Astrocyte (in vitro differentiated cells and primary cell): ENCODE measurements around the gene HTN1. TPM values are rescaled to one million over a fixed set of nuclear protein-coding genes. Genes with fewer than 3 reads are reported as not detected.

ENCODE experiments used
- DNase-seq: peaks from one replicate; pipeline ENCODE4 v3.0.0-alpha.2; 2010; ENCODE audit warnings: low read depth
- FAIRE-seq: peaks from 2 replicates; lab custom pipeline; 2011; peaks lifted over from hg19 to GRCh38; lab: Jason Lieb, UNC
- H2AFZ ChIP-seq: 2 replicates; pipeline ENCODE4 v1.6.0; 2012; ENCODE audit warnings: low read depth, low read length, inconsistent platforms
- H3K27ac ChIP-seq: 2 replicates; pipeline ENCODE4 v1.5.1; 2011; ENCODE audit warnings: low read depth, low read length, inconsistent platforms
- H3K27me3 ChIP-seq: 2 replicates; pipeline ENCODE4 v1.6.0; 2011; ENCODE audit warnings: low read length, inconsistent platforms; ENCODE audit not compliant: insufficient read depth
- H3K36me3 ChIP-seq: 2 replicates; pipeline ENCODE4 v1.5.1; 2011; ENCODE audit warnings: low read length, inconsistent platforms; ENCODE audit not compliant: insufficient read depth
- H3K4me1 ChIP-seq: 2 replicates; pipeline ENCODE4 v1.5.1; 2011; ENCODE audit warnings: low read length, inconsistent platforms; ENCODE audit not compliant: insufficient read depth
- H3K4me2 ChIP-seq: 2 replicates; pipeline ENCODE4 v1.6.0; 2012; ENCODE audit warnings: low read length, inconsistent platforms
- H3K4me3 ChIP-seq: 2 replicates; pipeline ENCODE4 v1.5.1; 2011; ENCODE audit warnings: low read depth, mild to moderate bottlenecking, low read length, inconsistent platforms; ENCODE audit not compliant: insufficient read depth
- H3K79me2 ChIP-seq: 2 replicates; pipeline ENCODE4 v1.6.0; 2012; ENCODE audit warnings: mild to moderate bottlenecking, low read length, inconsistent platforms; ENCODE audit not compliant: insufficient read depth
- H3K9ac ChIP-seq: 2 replicates; pipeline ENCODE4 v1.6.0; 2012; ENCODE audit warnings: mild to moderate bottlenecking, low read length, inconsistent platforms
- H3K9me3 ChIP-seq: 2 replicates; pipeline ENCODE4 v1.5.1; 2012; ENCODE audit warnings: low read depth, mild to moderate bottlenecking, low read length, inconsistent platforms; ENCODE audit not compliant: insufficient read depth
- H4K20me1 ChIP-seq: 2 replicates; pipeline ENCODE4 v1.6.0; 2012; ENCODE audit warnings: low read length, inconsistent platforms; ENCODE audit not compliant: insufficient read depth
- H3K27ac Mint-ChIP-seq: one replicate; pipeline ENCODE4 v1.8.0; 2021; ENCODE audit warnings: mild to moderate bottlenecking, mixed read lengths; ENCODE audit not compliant: unreplicated experiment
- H3K27me3 Mint-ChIP-seq: one replicate; pipeline ENCODE4 v1.8.0; 2021; ENCODE audit warnings: low read depth, mixed read lengths; ENCODE audit not compliant: unreplicated experiment
- H3K36me3 Mint-ChIP-seq: one replicate; pipeline ENCODE4 v1.8.0; 2021; ENCODE audit warnings: low read depth, mixed read lengths; ENCODE audit not compliant: unreplicated experiment
- H3K4me1 Mint-ChIP-seq: one replicate; pipeline ENCODE4 v1.8.0; 2021; ENCODE audit warnings: low read depth, mixed read lengths; ENCODE audit not compliant: unreplicated experiment
- H3K4me3 Mint-ChIP-seq: one replicate; pipeline ENCODE4 v1.8.0; 2021; ENCODE audit warnings: mild to moderate bottlenecking, moderate library complexity, mixed read lengths; ENCODE audit not compliant: unreplicated experiment
- H3K9me3 Mint-ChIP-seq: one replicate; pipeline ENCODE4 v1.8.0; 2021; ENCODE audit warnings: mild to moderate bottlenecking, mixed read lengths; ENCODE audit not compliant: unreplicated experiment
- EZH2 ChIP-seq: IDR thresholded peaks from 2 replicates; pipeline ENCODE4 v1.6.1; 2012; ENCODE audit warnings: mild to moderate bottlenecking, low read length, inconsistent platforms; ENCODE audit not compliant: insufficient read depth
- total RNA-seq: library from RNA; stranded (reverse); gene quantifications from 2 replicates; pipeline ENCODE4 v1.2.1, GENCODE V29; 2021
- TF ChIP-seq, protein P1 (sequence below): IDR thresholded peaks from 2 replicates; pipeline ENCODE4 v1.5.1; 2011; ENCODE audit warnings: low read depth, mild to moderate bottlenecking, inconsistent platforms, low read length, moderate library complexity; ENCODE audit not compliant: insufficient read depth

Gene HTN1
- total RNA-seq, 1 donor from 2014 or later, result not detected

DNA sequence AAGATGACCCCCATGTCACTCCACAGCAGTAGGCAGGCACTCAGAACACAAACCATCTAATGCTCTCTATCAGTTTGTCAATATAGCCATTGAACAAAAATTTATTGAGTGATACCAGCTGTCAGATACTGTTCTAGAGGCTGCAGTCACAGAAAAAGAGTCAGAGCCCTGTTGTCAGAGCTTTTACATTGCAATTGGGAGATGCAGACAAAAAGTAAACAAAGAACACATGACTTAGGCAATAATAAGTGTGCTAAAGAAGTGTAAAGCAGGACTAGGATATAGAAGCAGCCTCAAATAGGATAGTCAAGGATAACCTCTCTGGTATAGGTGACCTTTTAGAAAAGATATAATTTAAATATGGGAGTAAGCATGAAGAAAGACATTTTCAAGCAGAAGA lies 8.9 kb downstream of the HTN1 start:
- Histone ChIP-seq H3K9me3 (no peaks in the 10 kb centered on the region), H3K4me3 (no peak overlapping the region), H3K27me3 (no peaks in the 10 kb centered on the region), H4K20me1 (no peaks in the 10 kb centered on the region), H3K4me2 (no peak overlapping the region), H3K27ac (no peak overlapping the region), H3K36me3 (no peaks in the 10 kb centered on the region), H2AFZ (no peak overlapping the region), H3K9ac (no peak overlapping the region), H3K4me1 (no peaks in the 10 kb centered on the region), H3K79me2 (no peaks in the 10 kb centered on the region)
- Mint-ChIP-seq H3K36me3 (no peaks in the 10 kb centered on the region), H3K27ac (no peak overlapping the region), H3K4me1 (peaks cover 4% of the 10 kb centered on the region), H3K4me3 (no peak overlapping the region), H3K9me3 (peaks cover 5% of the 10 kb centered on the region), H3K27me3 (no peaks in the 10 kb centered on the region)
- TF ChIP-seq, protein P1, sequence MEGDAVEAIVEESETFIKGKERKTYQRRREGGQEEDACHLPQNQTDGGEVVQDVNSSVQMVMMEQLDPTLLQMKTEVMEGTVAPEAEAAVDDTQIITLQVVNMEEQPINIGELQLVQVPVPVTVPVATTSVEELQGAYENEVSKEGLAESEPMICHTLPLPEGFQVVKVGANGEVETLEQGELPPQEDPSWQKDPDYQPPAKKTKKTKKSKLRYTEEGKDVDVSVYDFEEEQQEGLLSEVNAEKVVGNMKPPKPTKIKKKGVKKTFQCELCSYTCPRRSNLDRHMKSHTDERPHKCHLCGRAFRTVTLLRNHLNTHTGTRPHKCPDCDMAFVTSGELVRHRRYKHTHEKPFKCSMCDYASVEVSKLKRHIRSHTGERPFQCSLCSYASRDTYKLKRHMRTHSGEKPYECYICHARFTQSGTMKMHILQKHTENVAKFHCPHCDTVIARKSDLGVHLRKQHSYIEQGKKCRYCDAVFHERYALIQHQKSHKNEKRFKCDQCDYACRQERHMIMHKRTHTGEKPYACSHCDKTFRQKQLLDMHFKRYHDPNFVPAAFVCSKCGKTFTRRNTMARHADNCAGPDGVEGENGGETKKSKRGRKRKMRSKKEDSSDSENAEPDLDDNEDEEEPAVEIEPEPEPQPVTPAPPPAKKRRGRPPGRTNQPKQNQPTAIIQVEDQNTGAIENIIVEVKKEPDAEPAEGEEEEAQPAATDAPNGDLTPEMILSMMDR, result no peak
- TF ChIP-seq EZH2, result no peak
- FAIRE-seq (no peak), DNase-seq (no peak)

DNA sequence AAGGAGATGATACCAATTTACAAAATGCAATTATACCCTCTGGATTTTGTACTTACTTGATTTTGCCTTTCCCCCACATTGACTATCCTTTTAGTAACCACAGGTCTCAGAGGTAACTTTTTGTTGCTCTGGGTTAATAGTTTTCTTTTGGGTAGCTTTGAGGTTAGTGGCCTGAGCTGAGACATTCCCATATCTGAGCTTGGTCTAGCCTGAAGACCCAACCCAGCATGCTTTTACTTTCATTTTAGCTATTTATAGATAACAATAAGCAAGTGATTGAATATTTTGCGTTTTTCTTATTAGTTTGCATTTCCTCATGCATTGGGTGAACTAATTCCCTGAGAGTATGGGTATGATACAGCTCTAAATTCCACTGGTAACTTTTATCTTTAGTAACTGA lies 11.8 kb downstream of the HTN1 start:
- H3K9me3 Mint-ChIP-seq, result no peaks in the 10 kb centered on the region
- FAIRE-seq (no peak), DNase-seq (no peak)
- Histone ChIP-seq H3K27ac (no peak overlapping the region), H3K4me1 (no peaks in the 10 kb centered on the region), H4K20me1 (no peaks in the 10 kb centered on the region), H2AFZ (no peak overlapping the region), H3K9ac (no peak overlapping the region), H3K4me3 (no peak overlapping the region), H3K79me2 (no peaks in the 10 kb centered on the region), H3K36me3 (no peaks in the 10 kb centered on the region), H3K4me2 (no peak overlapping the region), H3K27me3 (no peaks in the 10 kb centered on the region), H3K9me3 (no peaks in the 10 kb centered on the region)
- TF ChIP-seq EZH2, result no peak
- TF ChIP-seq, protein P1, result no peak
- H3K36me3 Mint-ChIP-seq, result no peaks in the 10 kb centered on the region
- H3K27ac Mint-ChIP-seq, result no peak overlapping the region
- peaks cover 4% of the 10 kb centered on the region for H3K4me1 Mint-ChIP-seq
- H3K27me3 Mint-ChIP-seq, result no peaks in the 10 kb centered on the region
- H3K4me3 Mint-ChIP-seq, result no peak overlapping the region

DNA sequence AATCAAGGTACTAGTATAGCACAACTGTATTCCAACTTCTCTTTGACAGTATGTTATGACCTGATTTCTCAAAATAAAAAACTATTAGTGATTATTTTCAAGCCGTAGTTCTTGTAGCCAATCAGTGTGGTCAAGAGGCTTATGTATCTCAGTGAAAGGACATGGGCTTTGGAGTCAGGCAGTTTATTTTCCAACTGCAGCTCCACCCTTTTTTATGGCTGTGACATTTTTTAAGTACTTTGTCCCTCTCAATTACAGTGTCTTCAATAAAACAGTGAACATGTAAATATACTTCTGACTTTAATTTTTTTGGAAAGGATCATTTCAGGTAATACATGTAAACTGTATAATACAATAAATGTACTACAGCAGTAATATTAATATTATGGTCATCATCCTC lies 30.0 kb downstream of the HTN1 start:
- FAIRE-seq (no peak), DNase-seq (no peak)
- no peak overlapping the region for H3K4me3 Mint-ChIP-seq
- no peaks in the 10 kb centered on the region for H3K79me2 ChIP-seq
- no peaks in the 10 kb centered on the region for H4K20me1 ChIP-seq
- TF ChIP-seq EZH2, result no peak
- TF ChIP-seq, protein P1, result no peak
- H3K27ac Mint-ChIP-seq, result no peak overlapping the region
- H3K27me3 ChIP-seq, result no peaks in the 10 kb centered on the region
- no peak overlapping the region for H2AFZ ChIP-seq
- peaks cover 3% of the 10 kb centered on the region for H3K9me3 Mint-ChIP-seq
- no peaks in the 10 kb centered on the region for H3K4me1 ChIP-seq
- H3K4me1 Mint-ChIP-seq, result no peaks in the 10 kb centered on the region
- H3K27me3 Mint-ChIP-seq, result no peaks in the 10 kb centered on the region
- H3K27ac ChIP-seq, result no peak overlapping the region
- H3K4me3 ChIP-seq, result no peak overlapping the region
- no peaks in the 10 kb centered on the region for H3K36me3 ChIP-seq
- no peaks in the 10 kb centered on the region for H3K36me3 Mint-ChIP-seq
- H3K9me3 ChIP-seq, result no peaks in the 10 kb centered on the region
- no peak overlapping the region for H3K9ac ChIP-seq
- no peak overlapping the region for H3K4me2 ChIP-seq
